Adipocyte (in vitro differentiated cells): Measurements from ENCODE around the gene GBF1.

Source experiments
- DNase-seq: peaks from one replicate; pipeline ENCODE4 v3.0.0-alpha.2; 2015; ENCODE audit warnings: low read depth
- H3K27me3 ChIP-seq: replicated peaks from 2 replicates; pipeline ENCODE4 v1.7.0; 2013; ENCODE audit warnings: mild to moderate bottlenecking, low read length, moderate library complexity; ENCODE audit not compliant: control insufficient read depth, insufficient read depth
- H3K36me3 ChIP-seq: 2 replicates; pipeline ENCODE4 v1.7.0; 2013; ENCODE audit warnings: low read length, mild to moderate bottlenecking, moderate library complexity; ENCODE audit not compliant: control insufficient read depth, insufficient read depth, severe bottlenecking
- H3K4me1 ChIP-seq: 2 replicates; pipeline ENCODE4 v1.7.0; 2013; ENCODE audit warnings: mild to moderate bottlenecking, low read length, moderate library complexity; ENCODE audit not compliant: control insufficient read depth, insufficient read depth
- H3K4me3 ChIP-seq: 2 replicates; pipeline ENCODE4 v1.7.0; 2013; ENCODE audit warnings: mild to moderate bottlenecking, low read length, moderate library complexity
- H3K9ac ChIP-seq: 2 replicates; pipeline ENCODE4 v1.7.0; 2013; ENCODE audit warnings: mild to moderate bottlenecking, low read length, moderate library complexity
- H3K9me3 ChIP-seq: 2 replicates; pipeline ENCODE4 v1.7.0; 2013; ENCODE audit warnings: mild to moderate bottlenecking, low read length, moderate library complexity; ENCODE audit not compliant: control insufficient read depth

GBF1 gene

GRCh38 chr10:102411341-102412255 lies 166.3 kb downstream of the GBF1 start:
- DNase-seq = no peak
- no peak overlapping the region for H3K9ac ChIP-seq
- no peaks in the 10 kb centered on the region for H3K9me3 ChIP-seq
- no peak overlapping the region for H3K4me3 ChIP-seq
- no peaks in the 10 kb centered on the region for H3K4me1 ChIP-seq
- H3K36me3 ChIP-seq = no peaks in the 10 kb centered on the region
- H3K27me3 ChIP-seq = peaks cover 75% of the 10 kb centered on the region

GRCh38 chr10:102412293-102412692 lies 167.0 kb downstream of the GBF1 start:
- Histone ChIP-seq H3K36me3 (no peaks in the 10 kb centered on the region), H3K4me1 (no peaks in the 10 kb centered on the region), H3K9me3 (no peaks in the 10 kb centered on the region), H3K4me3 (no peak overlapping the region), H3K27me3 (peaks cover 79% of the 10 kb centered on the region), H3K9ac (no peak overlapping the region)
- no peak for DNase-seq

- peak; percentile 42 for DNase-seq
Measured at GRCh38 chr10:102413053-102413705, 167.8 kb downstream of the GBF1 start.

DNA sequence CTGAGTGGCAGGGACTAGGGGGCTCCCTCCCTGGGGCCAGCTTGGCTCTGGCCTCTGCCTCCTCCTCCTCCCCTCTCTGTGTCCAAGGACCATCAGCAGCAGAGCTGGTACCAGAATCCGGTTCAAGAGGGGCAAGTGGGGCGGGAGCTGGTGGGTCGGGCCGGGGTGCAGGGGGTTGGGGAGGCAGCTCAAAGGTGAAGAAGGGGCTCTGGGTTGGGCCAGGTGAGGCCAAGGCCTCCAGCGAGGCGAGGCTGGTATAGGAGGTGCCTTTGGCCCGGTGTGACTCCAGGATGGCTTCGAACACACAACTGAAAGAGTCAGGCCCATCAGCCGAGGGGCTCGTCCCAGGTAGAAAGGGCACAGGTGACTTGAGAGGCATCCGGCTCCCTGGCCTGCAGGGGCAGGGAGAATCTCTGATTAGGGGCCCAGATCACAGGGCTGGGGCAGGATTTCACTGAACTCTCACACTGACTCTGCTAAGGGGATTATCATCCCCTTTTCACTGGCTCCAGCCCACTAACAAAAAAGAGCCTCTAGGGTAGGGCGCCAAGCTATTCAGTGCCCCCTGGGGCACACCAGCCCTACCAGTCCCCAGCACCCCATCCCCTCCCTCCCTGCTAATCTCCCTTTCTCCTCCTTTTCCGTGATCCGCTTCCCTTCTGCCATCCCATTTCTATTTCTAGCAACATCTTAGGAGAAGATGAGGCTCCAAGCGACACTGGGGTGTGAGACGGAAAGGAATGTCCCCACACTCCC lies 168.7 kb downstream of the GBF1 start:
- H3K4me3 ChIP-seq = no peak overlapping the region
- no peaks in the 10 kb centered on the region for H3K4me1 ChIP-seq
- no peak for DNase-seq
- H3K27me3 ChIP-seq = peaks cover 77% of the 10 kb centered on the region
- no peak overlapping the region for H3K9ac ChIP-seq
- H3K36me3 ChIP-seq = no peaks in the 10 kb centered on the region
- no peaks in the 10 kb centered on the region for H3K9me3 ChIP-seq

More at GRCh38 chr10:102413053-102413705, 167.8 kb downstream of the GBF1 start:
- H3K36me3 ChIP-seq = no peaks in the 10 kb centered on the region
- H3K27me3 ChIP-seq = peaks cover 79% of the 10 kb centered on the region
- no peaks in the 10 kb centered on the region for H3K9me3 ChIP-seq
- H3K4me1 ChIP-seq = no peaks in the 10 kb centered on the region
- H3K9ac ChIP-seq = no peak overlapping the region
- no peak overlapping the region for H3K4me3 ChIP-seq

DNA sequence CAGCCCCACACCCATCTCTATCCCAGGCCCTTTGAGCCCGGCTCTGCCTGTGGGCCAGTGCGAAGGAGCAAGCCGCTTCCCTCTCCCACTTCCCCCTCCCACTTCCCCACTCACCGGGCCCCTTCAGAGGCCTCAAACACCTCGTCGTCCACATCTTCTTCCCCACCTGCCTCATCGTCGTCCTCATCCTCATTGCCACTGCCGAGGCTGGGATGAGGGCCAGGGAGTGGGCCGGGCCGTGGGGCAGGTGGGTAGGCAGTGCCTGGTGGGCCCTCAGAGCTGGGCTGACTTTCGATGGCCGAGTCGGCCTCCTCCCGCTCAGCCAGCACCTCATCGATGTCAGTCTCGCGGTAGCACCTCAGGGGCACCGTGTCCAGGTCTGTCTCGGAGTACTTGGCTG lies 169.4 kb downstream of the GBF1 start:
- Histone ChIP-seq H3K27me3 (peaks cover 71% of the 10 kb centered on the region), H3K9ac (no peak overlapping the region), H3K4me1 (peaks cover 2% of the 10 kb centered on the region), H3K9me3 (no peaks in the 10 kb centered on the region), H3K36me3 (no peaks in the 10 kb centered on the region), H3K4me3 (no peak overlapping the region)
- no peak for DNase-seq

GRCh38 chr10:102416283-102416682 lies 171.0 kb downstream of the GBF1 start:
- Histone ChIP-seq H3K4me3 (no peak overlapping the region), H3K27me3 (peaks cover 56% of the 10 kb centered on the region), H3K4me1 (peaks cover 9% of the 10 kb centered on the region), H3K9ac (no peak overlapping the region), H3K36me3 (no peaks in the 10 kb centered on the region), H3K9me3 (no peaks in the 10 kb centered on the region)
- DNase-seq = no peak

- no peak overlapping the region for H3K9ac ChIP-seq
- no peak for DNase-seq
- no peaks in the 10 kb centered on the region for H3K36me3 ChIP-seq
- no peaks in the 10 kb centered on the region for H3K9me3 ChIP-seq
- no peak overlapping the region for H3K4me3 ChIP-seq
- peaks cover 9% of the 10 kb centered on the region for H3K4me1 ChIP-seq
- peaks cover 52% of the 10 kb centered on the region for H3K27me3 ChIP-seq
Measured at GRCh38 chr10:102416695-102417094, 171.4 kb downstream of the GBF1 start.

GRCh38 chr10:102418622-102419268 lies 173.4 kb downstream of the GBF1 start, which contains the start of gene PSD:
TSS of gene PSD (minus strand) at chr10:102418785. CDS start at chr10:102417038, 1,747 bp downstream.
- Histone ChIP-seq H3K9me3 (no peaks in the 10 kb centered on the region), H3K36me3 (peaks cover 8% of the 10 kb centered on the region), H3K4me3 (peak within 1 kb of the TSS; percentile 84), H3K4me1 (peaks cover 21% of the 10 kb centered on the region), H3K27me3 (peaks cover 34% of the 10 kb centered on the region), H3K9ac (no peak within 1 kb of the TSS)
- no peak for DNase-seq

GRCh38 chr10:102419269-102420180 lies 174.2 kb downstream of the GBF1 start:
- Histone ChIP-seq H3K4me1 (peaks cover 21% of the 10 kb centered on the region), H3K4me3 (peak overlapping the region; percentile 84), H3K9me3 (no peaks in the 10 kb centered on the region), H3K27me3 (peaks cover 32% of the 10 kb centered on the region), H3K9ac (peak overlapping the region; percentile 84), H3K36me3 (peaks cover 16% of the 10 kb centered on the region)
- DNase-seq = peak; percentile 62

GRCh38 chr10:102420181-102420713 lies 174.9 kb downstream of the GBF1 start:
- Histone ChIP-seq H3K4me1 (peaks cover 21% of the 10 kb centered on the region), H3K4me3 (peak overlapping the region; percentile 84)
- peak; percentile 30 for DNase-seq

More at GRCh38 chr10:102420181-102420713, 174.9 kb downstream of the GBF1 start:
- Histone ChIP-seq H3K9me3 (no peaks in the 10 kb centered on the region), H3K9ac (peak overlapping the region; percentile 84), H3K27me3 (peaks cover 27% of the 10 kb centered on the region), H3K36me3 (peaks cover 20% of the 10 kb centered on the region)
